A549 (cell line): Measurements from ENCODE around the gene CRACDL. TPM values are rescaled to one million over a fixed set of nuclear protein-coding genes. Genes with fewer than 3 reads are reported as not detected.
A peak's percentile ranks its signal among the peaks of the same experiment; 100 is the strongest.

Experiments
- ATAC-seq, 2 experiments: fragments of 200-7000 bp in 1 of 2; fragments of >200 bp in 1 of 2; cut with Nextera tagmentation in 1 of 2; cut with Tn5 transposase in 1 of 2; 3 replicates each; pipeline versions ENCODE4 v1.8.0 to v1.9.1; 2018 to 2020; ENCODE audit warnings: mild to moderate bottlenecking in 1 of 2, moderate library complexity in 1 of 2
- CTCF ChIA-PET: fragments of 300-600 bp; sonication (Branson Sonifier 250); formaldehyde crosslinking; extraction: SDS; loops from one replicate; lab custom pipeline; 2021; ENCODE audit warnings: antibody characterized with exemption, inconsistent platforms; lab: Yijun Ruan, JAX
- POLR2A ChIA-PET: fragments of 350-600 bp; formaldehyde crosslinking; extraction: SDS; loops from one replicate; lab custom pipeline; 2021; ENCODE audit warnings: antibody characterized with exemption, inconsistent platforms; lab: Yijun Ruan, JAX
- DNase-seq, 2 experiments: peaks; one replicate each; pipeline versions ENCODE4 v3.0.0 to v3.0.0-alpha.2; 2011 to 2016; ENCODE audit warnings: low read depth in 1 of 2, low spot score in 1 of 2
- FAIRE-seq: peaks from 2 replicates; lab custom pipeline; 2011; peaks lifted over from hg19 to GRCh38; lab: Jason Lieb, UNC
- H3K27ac ChIP-seq, 2 experiments: fragments of >200 bp; sonication (Bioruptor Twin); formaldehyde crosslinking; 3 replicates each; pipeline ENCODE4 v1.5.1; 2016 to 2017
- H3K4me1 ChIP-seq: fragments of >200 bp; sonication (Bioruptor Twin); formaldehyde crosslinking; 3 replicates; pipeline ENCODE4 v1.6.1; 2016
- H3K4me2 ChIP-seq: fragments of >200 bp; sonication (Bioruptor Twin); formaldehyde crosslinking; 3 replicates; pipeline ENCODE4 v1.6.1; 2016
- H3K4me3 ChIP-seq: fragments of >200 bp; sonication (Bioruptor Twin); formaldehyde crosslinking; 3 replicates; pipeline ENCODE4 v1.5.1; 2016
- H3K9me3 ChIP-seq: fragments of >200 bp; sonication (Bioruptor Twin); formaldehyde crosslinking; 3 replicates; pipeline ENCODE4 v1.6.1; 2016
- BHLHE40 ChIP-seq: IDR thresholded peaks from 2 replicates; pipeline ENCODE4 v1.6.1; 2012; ENCODE audit warnings: low read depth, low read length, inconsistent platforms
- CEBPB ChIP-seq, 2 experiments: fragments of >200 bp in 1 of 2; sonication (Bioruptor Twin) in 1 of 2; formaldehyde crosslinking in 1 of 2; IDR thresholded peaks; 2 replicates each; pipeline ENCODE4 v1.6.1; 2012 to 2016
- CHD2 ChIP-seq: fragments of 150-350 bp; IDR thresholded peaks from 2 replicates; pipeline ENCODE4 v1.6.1; 2014; ENCODE audit warnings: low read length; ENCODE audit not compliant: partially characterized antibody
- FOSB ChIP-seq: fragments of 250-450 bp; sonication (Bioruptor Pico); IDR thresholded peaks from 2 replicates; pipeline ENCODE4 v1.5.0; 2020; ENCODE audit warnings: mild to moderate bottlenecking, moderate library complexity
- GATA3 ChIP-seq: IDR thresholded peaks from 2 replicates; pipeline ENCODE4 v1.6.1; 2012; ENCODE audit warnings: borderline replicate concordance
- HDAC2 ChIP-seq: fragments of 200-600 bp; sonication (generic); IDR thresholded peaks from 2 replicates; pipeline ENCODE4 v1.6.1; 2016
- HES2 ChIP-seq: fragments of >200 bp; sonication (Bioruptor Twin); formaldehyde crosslinking; IDR thresholded peaks from 2 replicates; pipeline ENCODE4 v1.6.1; 2016
- HMGXB4 ChIP-seq: fragments of 250-450 bp; sonication (Bioruptor Pico); IDR thresholded peaks from 2 replicates; pipeline ENCODE4 v1.5.0; 2021; ENCODE audit warnings: mild to moderate bottlenecking, moderate library complexity, borderline replicate concordance
- MAFK ChIP-seq: fragments of 450-650 bp; IDR thresholded peaks from 2 replicates; pipeline ENCODE4 v1.6.1; 2014; ENCODE audit not compliant: partially characterized antibody
- MYC ChIP-seq: IDR thresholded peaks from 2 replicates; pipeline ENCODE4 v1.6.1; 2012; ENCODE audit warnings: mild to moderate bottlenecking, inconsistent platforms, low read length, improper control_type of control experiment, borderline replicate concordance
- POLR2AphosphoS2 ChIP-seq: conservative IDR thresholded peaks from 2 replicates; pipeline ENCODE4 v1.6.1; 2012; ENCODE audit warnings: low read length, improper control_type of control experiment, inconsistent platforms
- RARB ChIP-seq: fragments of 250-450 bp; sonication (Bioruptor Pico); IDR thresholded peaks from 2 replicates; pipeline ENCODE4 v1.8.0; 2021; ENCODE audit warnings: mild to moderate bottlenecking, moderate library complexity
- RNF2 ChIP-seq: fragments of 200-600 bp; sonication (generic); IDR thresholded peaks from 2 replicates; pipeline ENCODE4 v1.6.1; 2016; ENCODE audit warnings: low read depth, mild to moderate bottlenecking, antibody characterized with exemption, moderate library complexity, borderline replicate concordance
- TFCP2L1 ChIP-seq: fragments of 250-450 bp; sonication (Bioruptor Pico); IDR thresholded peaks from 2 replicates; pipeline ENCODE4 v1.5.0; 2021; ENCODE audit warnings: mild to moderate bottlenecking
- ZFP36 ChIP-seq: fragments of 450-650 bp; IDR thresholded peaks from 2 replicates; pipeline ENCODE4 v1.6.1; 2014; ENCODE audit warnings: borderline replicate concordance; ENCODE audit not compliant: partially characterized antibody
- WGBS: methylation state at CpG from one replicate; pipeline ENCODE4 v1.1.6; 2017; ENCODE audit errors: missing lambda C conversion rate; 5-methylcytosine and 5-hydroxymethylcytosine counted together
- polyA plus RNA-seq, 4 experiments: library from polyadenylated mRNA; depleted of rRNA in 3 of 4; stranded (reverse); fragments of >200 nt; fragmentation: RNase III in 1 of 4; extraction: RNeasy Plus Mini Kit Qiagen cat#74134 plus additional on column Dnase treatment in 1 of 4; gene quantifications; 2 replicates in 3 of 4; 3 replicates in 1 of 4; pipeline ENCODE4 v1.2.3, GENCODE V29; 2011 to 2017
- TF ChIP-seq, protein P1 (sequence below): fragments of >200 bp; sonication (Bioruptor Twin); formaldehyde crosslinking; IDR thresholded peaks from 3 replicates; pipeline ENCODE4 v1.6.1; 2016
- TF ChIP-seq, protein P2 (sequence below): fragments of 250-450 bp; sonication (Bioruptor Pico); IDR thresholded peaks from 2 replicates; pipeline ENCODE4 v1.5.0; 2020; ENCODE audit warnings: low read depth, mild to moderate bottlenecking, moderate library complexity
- TF ChIP-seq, protein P3 (sequence below): fragments of 200-600 bp; sonication (generic); IDR thresholded peaks from 2 replicates; pipeline ENCODE4 v1.6.1; 2016; ENCODE audit warnings: antibody characterized with exemption, mild to moderate bottlenecking, moderate library complexity
- TF ChIP-seq, protein P4 (sequence below): fragments of 450-650 bp; IDR thresholded peaks from 2 replicates; pipeline ENCODE4 v1.6.1; 2014; ENCODE audit warnings: antibody characterized with exemption

The CRACDL gene
- polyA plus RNA-seq, 2 of the 4 experiments (the other 2 are of a cell fraction) = 0.21 to 0.36 TPM

GRCh38 chr2:98975611-98976010 lies 39.6 kb upstream of the CRACDL start:
- Histone ChIP-seq H3K27ac (no peak overlapping the region), H3K4me1 (no peaks in the 10 kb centered on the region), H3K9me3 (peaks cover 18% of the 10 kb centered on the region), H3K4me3 (no peak overlapping the region), H3K4me2 (no peak overlapping the region)
- WGBS = 1% methylated on average over 2 of the region's 2 CpGs
- DNase-seq (no peak), ATAC-seq (no peak), FAIRE-seq (no peak)
- TF ChIP-seq HES2 (no peak), MYC (no peak), GATA3 (no peak), CEBPB (IDR thresholded peaks at IDR 0.05) (no peak), RNF2 (no peak), HDAC2 (no peak), CHD2 (no peak), FOSB (CRISPR knock-in tag) (no peak), POLR2AphosphoS2 (no peak), HMGXB4 (CRISPR knock-in tag) (no peak)
- TF ChIP-seq, protein P1, sequence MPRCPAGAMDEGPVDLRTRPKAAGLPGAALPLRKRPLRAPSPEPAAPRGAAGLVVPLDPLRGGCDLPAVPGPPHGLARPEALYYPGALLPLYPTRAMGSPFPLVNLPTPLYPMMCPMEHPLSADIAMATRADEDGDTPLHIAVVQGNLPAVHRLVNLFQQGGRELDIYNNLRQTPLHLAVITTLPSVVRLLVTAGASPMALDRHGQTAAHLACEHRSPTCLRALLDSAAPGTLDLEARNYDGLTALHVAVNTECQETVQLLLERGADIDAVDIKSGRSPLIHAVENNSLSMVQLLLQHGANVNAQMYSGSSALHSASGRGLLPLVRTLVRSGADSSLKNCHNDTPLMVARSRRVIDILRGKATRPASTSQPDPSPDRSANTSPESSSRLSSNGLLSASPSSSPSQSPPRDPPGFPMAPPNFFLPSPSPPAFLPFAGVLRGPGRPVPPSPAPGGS = no peak
- TF ChIP-seq, protein P2, sequence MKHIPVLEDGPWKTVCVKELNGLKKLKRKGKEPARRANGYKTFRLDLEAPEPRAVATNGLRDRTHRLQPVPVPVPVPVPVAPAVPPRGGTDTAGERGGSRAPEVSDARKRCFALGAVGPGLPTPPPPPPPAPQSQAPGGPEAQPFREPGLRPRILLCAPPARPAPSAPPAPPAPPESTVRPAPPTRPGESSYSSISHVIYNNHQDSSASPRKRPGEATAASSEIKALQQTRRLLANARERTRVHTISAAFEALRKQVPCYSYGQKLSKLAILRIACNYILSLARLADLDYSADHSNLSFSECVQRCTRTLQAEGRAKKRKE (CRISPR knock-in tag) = no peak
- TF ChIP-seq, protein P3, sequence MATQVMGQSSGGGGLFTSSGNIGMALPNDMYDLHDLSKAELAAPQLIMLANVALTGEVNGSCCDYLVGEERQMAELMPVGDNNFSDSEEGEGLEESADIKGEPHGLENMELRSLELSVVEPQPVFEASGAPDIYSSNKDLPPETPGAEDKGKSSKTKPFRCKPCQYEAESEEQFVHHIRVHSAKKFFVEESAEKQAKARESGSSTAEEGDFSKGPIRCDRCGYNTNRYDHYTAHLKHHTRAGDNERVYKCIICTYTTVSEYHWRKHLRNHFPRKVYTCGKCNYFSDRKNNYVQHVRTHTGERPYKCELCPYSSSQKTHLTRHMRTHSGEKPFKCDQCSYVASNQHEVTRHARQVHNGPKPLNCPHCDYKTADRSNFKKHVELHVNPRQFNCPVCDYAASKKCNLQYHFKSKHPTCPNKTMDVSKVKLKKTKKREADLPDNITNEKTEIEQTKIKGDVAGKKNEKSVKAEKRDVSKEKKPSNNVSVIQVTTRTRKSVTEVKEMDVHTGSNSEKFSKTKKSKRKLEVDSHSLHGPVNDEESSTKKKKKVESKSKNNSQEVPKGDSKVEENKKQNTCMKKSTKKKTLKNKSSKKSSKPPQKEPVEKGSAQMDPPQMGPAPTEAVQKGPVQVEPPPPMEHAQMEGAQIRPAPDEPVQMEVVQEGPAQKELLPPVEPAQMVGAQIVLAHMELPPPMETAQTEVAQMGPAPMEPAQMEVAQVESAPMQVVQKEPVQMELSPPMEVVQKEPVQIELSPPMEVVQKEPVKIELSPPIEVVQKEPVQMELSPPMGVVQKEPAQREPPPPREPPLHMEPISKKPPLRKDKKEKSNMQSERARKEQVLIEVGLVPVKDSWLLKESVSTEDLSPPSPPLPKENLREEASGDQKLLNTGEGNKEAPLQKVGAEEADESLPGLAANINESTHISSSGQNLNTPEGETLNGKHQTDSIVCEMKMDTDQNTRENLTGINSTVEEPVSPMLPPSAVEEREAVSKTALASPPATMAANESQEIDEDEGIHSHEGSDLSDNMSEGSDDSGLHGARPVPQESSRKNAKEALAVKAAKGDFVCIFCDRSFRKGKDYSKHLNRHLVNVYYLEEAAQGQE = no peak
- TF ChIP-seq, protein P4, sequence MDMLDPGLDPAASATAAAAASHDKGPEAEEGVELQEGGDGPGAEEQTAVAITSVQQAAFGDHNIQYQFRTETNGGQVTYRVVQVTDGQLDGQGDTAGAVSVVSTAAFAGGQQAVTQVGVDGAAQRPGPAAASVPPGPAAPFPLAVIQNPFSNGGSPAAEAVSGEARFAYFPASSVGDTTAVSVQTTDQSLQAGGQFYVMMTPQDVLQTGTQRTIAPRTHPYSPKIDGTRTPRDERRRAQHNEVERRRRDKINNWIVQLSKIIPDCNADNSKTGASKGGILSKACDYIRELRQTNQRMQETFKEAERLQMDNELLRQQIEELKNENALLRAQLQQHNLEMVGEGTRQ = no peak
- POLR2A ChIA-PET = no interaction called here
- CTCF ChIA-PET = interaction anchor here (1.2 kb wide), 1 partner anchor 10 kb away, joined by 4 read pairs; no protein-coding TSS in a partner anchor

DNA sequence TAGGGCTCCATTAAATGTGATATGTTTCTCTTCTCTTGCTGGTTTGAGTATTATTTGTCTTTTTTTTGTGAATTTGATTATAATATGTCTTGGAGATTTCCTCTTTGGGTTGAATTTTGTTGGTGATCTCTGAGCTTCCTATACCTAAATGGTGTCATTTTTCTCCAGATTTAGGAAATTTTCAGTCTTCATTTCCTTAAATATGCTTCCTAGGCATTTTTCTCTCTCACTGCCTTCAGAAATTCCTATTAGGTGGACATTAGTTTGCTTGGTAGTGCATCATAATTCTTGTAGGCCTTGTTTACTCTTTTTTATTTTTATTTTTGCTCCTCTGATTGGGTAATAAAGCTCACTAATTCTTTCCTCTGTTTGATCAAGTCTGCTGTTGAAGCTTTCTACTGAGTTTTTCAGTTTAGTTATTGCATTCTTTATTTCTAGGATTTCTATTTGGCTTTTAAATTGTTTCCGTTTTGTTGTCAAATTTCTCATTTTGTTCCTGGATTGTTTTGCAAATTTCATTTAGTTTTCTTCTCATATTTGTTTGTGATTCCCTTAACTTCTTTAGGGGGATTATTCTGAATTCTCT lies 36.6 kb upstream of the CRACDL start:
- TF ChIP-seq BHLHE40 (no peak), ZFP36 (no peak), MAFK (peak; percentile 23), TFCP2L1 (no peak), RARB (CRISPR knock-in tag) (no peak)
- H3K4me2 ChIP-seq = no peak overlapping the region
- FAIRE-seq = no peak
- ATAC-seq = no peak
- 9% methylated on average over 1 of the region's 1 CpG for WGBS
- CTCF ChIA-PET = no interaction called here
- H3K4me1 ChIP-seq = no peaks in the 10 kb centered on the region
- H3K9me3 ChIP-seq = peaks cover 29% of the 10 kb centered on the region
- H3K4me3 ChIP-seq = no peak overlapping the region
- POLR2A ChIA-PET = no interaction called here
- H3K27ac ChIP-seq = no peak overlapping the region
- DNase-seq = no peak
